ENCODE measurements around the gene UNC45A.
"Not testable (repeated sequence)": the region's sequence is repeated elsewhere in the genome, so short reads cannot be mapped to it uniquely, and the experiment has no call there.

The UNC45A gene, protein sequence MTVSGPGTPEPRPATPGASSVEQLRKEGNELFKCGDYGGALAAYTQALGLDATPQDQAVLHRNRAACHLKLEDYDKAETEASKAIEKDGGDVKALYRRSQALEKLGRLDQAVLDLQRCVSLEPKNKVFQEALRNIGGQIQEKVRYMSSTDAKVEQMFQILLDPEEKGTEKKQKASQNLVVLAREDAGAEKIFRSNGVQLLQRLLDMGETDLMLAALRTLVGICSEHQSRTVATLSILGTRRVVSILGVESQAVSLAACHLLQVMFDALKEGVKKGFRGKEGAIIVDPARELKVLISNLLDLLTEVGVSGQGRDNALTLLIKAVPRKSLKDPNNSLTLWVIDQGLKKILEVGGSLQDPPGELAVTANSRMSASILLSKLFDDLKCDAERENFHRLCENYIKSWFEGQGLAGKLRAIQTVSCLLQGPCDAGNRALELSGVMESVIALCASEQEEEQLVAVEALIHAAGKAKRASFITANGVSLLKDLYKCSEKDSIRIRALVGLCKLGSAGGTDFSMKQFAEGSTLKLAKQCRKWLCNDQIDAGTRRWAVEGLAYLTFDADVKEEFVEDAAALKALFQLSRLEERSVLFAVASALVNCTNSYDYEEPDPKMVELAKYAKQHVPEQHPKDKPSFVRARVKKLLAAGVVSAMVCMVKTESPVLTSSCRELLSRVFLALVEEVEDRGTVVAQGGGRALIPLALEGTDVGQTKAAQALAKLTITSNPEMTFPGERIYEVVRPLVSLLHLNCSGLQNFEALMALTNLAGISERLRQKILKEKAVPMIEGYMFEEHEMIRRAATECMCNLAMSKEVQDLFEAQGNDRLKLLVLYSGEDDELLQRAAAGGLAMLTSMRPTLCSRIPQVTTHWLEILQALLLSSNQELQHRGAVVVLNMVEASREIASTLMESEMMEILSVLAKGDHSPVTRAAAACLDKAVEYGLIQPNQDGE

DNA sequence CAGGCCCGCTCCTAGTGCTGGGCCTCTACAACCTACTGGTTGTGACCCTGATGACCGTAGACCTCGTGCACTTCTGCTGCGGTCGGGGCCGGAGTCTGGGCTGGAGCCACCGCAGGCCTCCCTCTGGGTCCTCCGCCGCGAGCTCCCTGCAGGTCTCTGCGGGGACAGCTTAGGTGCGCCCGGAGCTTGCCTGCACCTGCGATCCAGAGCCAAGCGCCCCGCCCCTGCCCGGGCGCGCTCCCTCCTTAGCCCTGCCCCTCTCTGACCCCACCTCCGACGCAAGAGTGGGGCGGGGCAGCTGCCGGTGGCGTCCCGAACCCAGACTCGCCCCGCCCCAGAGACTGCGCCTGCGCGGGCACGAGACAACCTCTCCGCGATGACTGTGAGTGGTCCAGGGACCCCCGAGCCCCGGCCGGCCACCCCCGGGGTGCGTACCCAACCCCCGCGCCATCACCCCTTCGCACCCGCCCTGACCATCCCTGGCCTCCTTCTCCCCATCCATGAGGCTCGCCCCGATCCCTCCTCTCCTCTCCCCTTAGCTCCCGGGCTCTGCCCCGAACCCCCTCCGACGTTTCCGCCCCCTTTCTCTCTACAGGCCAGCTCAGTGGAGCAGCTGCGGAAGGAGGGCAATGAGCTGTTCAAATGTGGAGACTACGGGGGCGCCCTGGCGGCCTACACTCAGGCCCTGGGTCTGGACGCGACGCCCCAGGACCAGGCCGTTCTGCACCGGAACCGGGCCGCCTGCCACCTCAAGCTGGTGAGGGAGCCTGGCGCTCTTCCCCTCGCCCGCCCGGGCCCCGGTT lies at the start of gene UNC45A:
Gene UNC45A (plus strand): TSS at position 337 of the 803 bp plus-strand sequence. CDS start 40 bp downstream, at position 377.
- peak; percentile 95 for DNase-seq

DNA sequence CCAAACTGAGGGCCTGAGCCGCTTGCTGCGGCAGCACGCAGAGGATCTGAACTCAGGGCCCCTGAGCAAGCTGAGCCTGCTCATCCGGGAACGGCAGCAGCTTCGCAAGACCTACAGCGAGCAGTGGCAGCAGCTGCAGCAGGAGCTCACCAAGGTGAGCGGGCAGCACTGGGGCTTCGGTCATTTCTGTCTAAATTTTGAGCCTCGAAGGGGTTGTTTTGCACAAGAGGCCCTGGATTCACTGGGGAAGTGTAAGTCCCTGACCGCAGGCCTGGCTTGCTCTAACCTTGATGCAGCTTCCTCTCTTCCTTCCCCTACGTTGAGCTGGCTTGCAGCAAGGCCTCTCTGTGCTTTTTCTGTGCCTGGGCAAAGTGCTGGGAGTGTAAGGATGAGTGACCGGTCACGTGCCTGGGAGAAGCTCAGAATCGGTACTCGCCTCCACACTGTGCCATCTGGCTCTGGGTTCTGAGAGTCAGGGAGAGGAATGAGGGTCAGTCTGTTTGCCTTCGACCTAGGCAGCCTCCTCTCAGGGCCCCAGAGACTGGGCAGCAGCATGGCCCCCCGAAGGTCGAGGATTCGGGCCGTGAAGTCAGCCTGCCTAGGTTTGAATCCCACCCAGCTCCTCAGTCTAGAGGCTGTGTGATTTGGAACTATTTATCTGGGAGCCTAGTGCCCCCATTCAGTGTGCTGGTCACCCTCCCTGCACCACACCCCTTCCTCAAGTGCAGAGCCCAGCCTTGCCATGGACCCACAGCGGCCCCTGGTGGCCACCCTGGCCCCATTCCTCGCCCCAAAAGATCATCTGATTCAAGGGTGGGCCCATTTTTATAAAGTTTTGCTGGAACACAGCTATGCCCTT lies 49.4 kb upstream of the UNC45A start:
- peak; percentile 38 for DNase-seq

DNA sequence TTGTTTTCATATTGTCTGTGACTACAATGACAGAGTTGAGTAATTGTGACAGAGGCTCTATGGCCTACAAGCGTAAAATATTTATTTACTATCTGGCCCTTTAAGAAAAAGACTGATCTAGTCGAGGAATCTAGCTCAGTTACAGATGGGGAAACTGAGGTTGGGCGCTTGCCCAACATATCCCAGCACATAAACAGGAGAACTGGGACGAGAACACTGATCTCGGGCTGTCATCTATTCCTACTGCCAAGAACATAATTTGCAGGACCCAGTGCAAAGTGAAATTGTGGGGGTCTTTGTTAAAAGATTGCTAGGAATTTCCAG lies 48.8 kb upstream of the UNC45A start:
- DNase-seq, result no peak

DNA sequence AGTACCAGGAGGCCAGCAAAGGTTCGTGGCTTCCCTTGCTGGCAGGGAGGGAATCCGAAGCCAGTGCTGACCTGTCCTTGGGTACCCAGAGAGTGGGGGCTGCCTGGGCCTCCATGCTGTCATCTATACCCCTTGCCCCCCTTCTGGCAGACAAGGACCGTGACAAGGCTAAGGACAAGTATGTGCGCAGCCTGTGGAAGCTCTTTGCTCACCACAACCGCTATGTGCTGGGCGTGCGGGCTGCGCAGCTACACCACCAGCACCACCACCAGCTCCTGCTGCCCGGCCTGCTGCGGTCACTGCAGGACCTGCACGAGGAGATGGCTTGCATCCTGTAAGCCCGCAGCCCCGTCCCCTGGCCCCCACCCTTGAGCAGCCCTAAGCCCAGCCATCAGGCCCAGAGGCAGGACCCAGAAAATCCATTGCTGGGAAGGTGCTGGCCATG lies 48.0 kb upstream of the UNC45A start:
- no peak for DNase-seq

DNA sequence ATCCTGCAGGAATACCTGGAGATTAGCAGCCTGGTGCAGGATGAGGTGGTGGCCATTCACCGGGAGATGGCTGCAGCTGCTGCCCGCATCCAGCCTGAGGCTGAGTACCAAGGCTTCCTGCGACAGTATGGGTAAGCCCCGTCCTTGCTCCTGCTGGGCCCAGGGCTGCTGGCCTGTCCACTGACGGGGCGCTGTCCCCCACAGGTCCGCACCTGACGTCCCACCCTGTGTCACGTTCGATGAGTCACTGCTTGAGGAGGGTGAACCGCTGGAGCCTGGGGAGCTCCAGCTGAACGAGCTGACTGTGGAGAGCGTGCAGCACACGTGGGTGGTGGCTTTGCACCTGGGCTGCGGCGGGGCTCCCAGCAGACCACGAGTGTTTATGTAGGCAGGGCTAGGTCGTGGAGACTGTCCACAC lies 45.8 kb upstream of the UNC45A start:
- DNase-seq, result peak; percentile 20

DNA sequence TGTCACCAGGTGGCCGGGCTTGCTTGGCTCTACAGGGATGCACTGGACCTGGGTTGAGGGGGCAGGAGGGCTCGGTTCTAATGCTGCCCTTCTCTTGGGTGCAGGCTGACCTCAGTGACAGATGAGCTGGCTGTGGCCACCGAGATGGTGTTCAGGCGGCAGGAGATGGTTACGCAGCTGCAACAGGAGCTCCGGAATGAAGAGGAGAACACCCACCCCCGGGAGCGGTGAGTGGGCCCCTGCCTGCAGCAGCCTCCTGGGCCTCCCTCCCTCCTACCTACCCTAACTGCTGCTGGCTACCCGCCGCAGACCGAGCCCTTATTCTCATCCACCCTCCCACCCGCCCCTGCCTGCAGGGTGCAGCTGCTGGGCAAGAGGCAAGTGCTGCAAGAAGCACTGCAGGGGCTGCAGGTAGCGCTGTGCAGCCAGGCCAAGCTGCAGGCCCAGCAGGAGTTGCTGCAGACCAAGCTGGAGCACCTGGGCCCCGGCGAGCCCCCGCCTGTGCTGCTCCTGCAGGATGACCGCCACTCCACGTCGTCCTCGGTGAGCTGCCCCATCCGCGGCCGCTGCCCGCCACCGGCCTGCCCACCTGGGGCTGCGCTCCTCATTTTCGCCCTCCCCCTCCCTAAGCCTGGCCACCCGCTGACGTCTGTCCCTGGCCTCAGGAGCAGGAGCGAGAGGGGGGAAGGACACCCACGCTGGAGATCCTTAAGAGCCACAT lies 45.2 kb upstream of the UNC45A start:
- DNase-seq, result no peak

DNA sequence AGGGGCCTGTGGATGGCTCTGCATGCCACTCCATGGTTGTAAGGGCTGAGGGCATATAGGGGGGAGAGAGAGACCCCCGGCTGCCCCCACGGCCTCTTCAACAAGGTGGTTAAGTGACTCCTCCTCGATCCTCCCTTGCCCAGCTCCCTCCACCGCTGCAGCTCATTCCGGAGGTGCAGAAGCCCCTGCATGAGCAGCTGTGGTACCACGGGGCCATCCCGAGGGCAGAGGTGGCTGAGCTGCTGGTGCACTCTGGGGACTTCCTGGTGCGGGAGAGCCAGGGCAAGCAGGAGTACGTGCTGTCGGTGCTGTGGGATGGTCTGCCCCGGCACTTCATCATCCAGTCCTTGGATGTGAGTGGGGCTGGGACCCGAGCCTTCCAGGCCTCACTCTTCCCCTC lies 44.2 kb upstream of the UNC45A start:
- no peak for DNase-seq

DNA sequence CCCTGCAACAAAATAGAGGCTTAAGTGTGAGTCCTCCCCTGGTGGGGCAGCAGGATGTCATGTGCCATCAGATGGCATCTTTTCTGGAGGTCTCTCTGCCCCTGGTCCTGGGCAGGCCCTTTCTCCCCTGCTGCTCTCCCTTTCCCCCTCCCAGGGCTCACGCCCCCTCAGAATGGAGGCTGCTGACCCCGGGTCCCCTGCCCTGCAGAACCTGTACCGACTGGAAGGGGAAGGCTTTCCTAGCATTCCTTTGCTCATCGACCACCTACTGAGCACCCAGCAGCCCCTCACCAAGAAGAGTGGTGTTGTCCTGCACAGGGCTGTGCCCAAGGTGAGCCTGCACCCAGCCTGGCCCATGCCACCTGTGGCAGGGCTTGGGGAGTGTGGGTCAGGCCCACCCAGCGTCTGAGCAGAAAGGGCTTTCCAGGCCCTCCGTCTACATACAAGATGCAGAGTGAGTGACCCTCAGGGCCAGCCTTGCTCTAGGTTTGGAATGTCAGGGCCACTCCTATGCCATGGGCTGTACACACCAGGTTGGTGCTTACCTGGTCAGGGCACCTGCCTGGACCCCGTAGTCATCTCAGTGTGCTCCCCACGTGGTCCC lies 43.6 kb upstream of the UNC45A start:
- no peak for DNase-seq

DNA sequence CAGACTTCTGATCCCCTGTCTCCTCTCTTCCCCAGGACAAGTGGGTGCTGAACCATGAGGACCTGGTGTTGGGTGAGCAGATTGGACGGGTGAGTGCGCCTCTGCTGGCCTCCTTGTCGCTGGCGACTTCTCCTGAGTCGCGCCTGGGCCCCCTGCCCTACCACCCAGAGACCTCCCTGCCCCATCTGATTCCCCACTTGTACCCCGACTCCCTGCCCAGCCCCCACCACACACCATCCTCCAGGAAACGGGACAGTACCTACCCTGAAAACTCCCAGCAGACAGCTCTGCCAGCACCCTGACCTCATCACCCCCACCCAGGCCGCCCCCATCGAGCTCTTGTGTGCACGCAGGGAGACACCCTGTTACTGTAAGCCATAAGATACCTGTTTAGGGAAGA lies 43.1 kb upstream of the UNC45A start:
- no peak for DNase-seq

DNA sequence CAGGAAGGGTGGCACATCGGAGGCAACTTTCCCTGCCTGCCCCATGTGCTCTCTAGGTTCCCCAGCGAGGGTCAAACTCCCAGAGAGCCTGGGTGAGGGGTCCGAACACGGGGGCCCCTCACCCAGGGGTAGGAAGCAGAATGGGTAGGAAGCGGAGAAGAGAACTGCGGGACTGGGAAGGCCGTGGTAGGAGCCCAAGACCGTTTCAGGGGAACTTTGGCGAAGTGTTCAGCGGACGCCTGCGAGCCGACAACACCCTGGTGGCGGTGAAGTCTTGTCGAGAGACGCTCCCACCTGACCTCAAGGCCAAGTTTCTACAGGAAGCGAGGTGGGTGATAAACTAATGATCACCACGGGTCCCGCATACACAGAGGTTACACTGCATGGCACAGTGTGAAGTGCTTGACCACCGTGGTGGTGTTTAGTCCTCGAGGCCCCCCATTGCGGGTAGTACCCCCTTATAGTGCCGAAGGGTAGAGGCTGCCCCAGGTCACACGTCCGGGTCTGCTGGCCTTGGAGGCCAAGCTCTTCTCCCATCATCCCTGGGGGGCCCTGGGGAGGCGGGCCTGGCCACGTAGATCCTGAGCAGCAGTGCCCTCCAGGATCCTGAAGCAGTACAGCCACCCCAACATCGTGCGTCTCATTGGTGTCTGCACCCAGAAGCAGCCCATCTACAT lies 42.4 kb upstream of the UNC45A start:
- DNase-seq, result no peak

DNA sequence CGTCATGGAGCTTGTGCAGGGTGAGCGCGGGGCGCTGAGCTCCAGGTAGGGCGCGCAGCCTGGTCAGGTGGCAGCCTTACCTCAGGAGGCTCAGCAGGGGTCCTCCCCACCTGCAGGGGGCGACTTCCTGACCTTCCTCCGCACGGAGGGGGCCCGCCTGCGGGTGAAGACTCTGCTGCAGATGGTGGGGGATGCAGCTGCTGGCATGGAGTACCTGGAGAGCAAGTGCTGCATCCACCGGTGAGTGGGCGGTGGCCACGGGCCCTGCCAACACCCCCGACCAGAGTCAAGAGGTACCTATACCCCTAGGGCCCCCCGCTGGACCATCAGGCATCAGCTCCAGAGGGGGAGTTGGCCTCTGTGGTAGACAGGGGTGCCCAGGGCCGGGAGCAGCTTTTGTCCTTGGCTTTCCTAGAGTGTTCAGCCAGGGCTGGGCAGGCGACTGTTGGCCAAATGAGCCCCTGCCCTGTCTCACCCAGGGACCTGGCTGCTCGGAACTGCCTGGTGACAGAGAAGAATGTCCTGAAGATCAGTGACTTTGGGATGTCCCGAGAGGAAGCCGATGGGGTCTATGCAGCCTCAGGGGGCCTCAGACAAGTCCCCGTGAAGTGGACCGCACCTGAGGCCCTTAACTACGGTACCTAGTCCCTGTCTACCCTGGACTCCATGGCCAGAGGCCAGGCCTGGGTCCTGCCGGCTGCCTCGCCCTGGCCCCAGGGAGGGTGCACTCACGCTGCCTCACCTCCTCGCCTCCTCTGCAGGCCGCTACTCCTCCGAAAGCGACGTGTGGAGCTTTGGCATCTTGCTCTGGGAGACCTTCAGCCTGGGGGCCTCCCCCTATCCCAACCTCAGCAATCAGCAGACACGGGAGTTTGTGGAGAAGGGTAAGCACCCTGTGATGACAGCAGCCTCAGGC lies 41.7 kb upstream of the UNC45A start:
- no peak for DNase-seq

DNA sequence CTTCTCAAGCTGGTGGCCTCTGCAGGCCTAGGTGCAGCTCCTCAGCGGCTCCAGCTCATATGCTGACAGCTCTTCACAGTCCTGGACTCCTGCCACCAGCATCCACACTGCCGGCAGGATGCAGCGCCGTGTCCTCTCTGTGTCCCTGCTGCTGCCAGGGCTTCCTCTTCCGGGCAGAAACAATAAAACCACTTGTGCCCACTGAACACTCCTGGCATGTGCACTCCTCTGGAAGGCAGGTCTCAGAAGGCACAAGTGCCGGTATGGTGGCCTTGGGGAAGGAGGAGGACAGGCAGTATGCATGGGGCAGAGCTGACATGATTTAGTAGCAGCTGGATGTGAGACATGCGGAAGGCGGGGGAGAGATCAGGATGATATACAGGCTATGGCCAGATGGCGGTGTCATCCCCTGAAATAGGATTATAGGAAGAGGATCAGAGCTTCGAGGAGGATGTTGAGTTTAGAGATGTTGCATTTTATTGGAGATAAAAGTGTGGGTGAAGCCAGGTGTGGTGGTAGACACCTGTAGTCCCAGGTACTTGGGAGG lies 39.4 kb upstream of the UNC45A start:
- DNase-seq, result no peak

DNA sequence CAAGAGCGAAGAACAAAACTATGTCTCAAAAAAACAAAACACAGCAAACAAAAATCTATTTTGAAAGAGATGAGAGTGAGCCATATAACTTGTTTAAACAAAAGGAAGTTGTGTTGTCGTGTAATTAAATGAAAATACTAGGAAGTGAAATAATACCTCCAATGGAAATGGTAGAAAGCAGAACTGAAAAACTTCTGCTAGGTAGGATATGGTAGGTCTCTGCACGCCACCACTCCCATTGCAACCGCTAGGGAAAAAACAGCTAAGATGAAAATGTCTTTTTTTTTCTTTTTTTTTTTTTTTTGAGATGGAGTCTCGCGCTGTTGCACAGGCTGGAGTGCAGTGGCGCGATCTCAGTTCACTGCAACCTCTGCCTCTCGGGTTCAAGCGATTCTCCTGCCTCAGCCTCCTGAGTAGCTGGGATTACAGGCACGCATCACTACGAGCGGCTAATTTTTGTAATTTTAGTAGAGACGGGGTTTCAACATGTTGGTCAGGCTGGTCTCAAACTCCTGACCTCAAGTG lies 37.9 kb upstream of the UNC45A start:
- not testable (repeated sequence) for DNase-seq

DNA sequence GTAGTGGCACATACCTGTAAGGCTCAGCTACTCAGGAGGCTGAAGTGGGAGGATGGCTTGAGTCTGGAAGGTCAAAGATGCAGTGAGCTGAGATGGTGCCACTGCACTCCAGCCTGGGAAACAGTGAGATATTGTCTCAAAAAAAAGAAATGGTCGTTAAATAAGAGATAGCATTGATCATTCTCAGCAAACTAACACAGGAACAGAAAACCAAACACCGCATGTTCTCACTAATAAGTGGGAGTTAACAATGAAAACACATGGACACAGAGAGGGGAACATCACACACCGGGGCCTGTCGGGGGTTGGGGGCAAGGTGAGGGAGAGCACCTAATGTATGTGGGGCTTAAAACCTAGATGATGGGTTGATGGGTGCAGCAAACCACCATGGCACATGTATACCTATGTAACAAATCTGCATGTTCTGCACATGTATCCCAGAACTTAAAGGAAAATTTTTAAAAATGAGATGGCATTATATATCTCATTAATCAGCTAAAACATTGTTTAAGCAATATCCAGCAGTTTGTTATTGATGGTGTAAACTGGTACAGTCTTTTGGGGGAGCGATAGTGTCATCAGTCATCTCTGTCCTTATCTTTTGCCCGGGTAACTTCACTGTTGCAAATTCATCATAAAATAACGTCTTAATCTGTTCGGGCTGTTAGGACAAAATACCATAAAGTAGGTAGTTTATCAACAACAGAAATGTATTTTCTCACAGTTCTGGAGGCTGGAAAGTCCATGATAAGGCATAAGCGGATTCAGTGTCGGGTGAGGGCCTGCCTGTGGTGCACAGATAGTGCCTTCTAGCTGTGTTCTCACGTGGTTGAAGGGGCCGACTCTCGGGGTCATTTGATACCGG lies 33.7 kb upstream of the UNC45A start:
- DNase-seq, result no peak

DNA sequence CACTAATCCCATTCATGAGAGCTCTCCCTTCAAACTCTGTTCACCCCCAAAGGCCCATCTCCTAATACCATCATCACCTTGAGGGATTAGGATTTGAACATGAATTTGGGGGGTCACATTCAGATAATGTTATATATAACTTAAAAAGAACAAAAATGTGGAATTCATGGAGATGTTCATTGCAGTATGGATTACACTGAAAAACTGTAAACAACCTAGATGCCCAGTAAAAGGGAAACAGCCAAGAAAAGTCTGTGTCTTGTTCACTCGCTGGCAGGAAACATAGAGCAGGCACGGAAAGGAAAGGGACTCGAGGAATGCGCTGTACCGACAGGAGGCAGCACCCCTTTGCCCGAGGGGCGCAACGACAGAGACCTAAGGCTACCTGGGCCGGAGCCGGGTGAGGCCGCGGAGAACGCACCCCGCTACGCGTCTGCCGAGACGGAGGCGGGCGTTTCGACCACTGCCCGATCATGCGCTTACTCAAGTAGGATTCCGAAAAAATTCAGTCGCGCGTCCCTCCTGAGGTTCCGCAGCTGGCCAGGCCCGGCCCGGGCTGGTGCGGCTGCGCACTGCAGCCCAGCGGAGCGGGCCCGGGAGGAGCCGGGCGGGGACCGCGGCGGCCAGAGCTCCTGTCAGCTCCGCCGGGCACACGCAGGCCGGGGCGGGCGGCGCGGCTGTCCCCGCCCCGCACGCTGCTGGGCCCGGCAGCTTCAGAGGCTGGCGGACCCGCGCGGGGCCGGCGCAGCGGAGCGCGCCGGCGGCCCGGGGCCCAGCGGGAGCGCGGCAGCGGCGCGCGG lies 32.8 kb upstream of the UNC45A start:
- no peak for DNase-seq

DNA sequence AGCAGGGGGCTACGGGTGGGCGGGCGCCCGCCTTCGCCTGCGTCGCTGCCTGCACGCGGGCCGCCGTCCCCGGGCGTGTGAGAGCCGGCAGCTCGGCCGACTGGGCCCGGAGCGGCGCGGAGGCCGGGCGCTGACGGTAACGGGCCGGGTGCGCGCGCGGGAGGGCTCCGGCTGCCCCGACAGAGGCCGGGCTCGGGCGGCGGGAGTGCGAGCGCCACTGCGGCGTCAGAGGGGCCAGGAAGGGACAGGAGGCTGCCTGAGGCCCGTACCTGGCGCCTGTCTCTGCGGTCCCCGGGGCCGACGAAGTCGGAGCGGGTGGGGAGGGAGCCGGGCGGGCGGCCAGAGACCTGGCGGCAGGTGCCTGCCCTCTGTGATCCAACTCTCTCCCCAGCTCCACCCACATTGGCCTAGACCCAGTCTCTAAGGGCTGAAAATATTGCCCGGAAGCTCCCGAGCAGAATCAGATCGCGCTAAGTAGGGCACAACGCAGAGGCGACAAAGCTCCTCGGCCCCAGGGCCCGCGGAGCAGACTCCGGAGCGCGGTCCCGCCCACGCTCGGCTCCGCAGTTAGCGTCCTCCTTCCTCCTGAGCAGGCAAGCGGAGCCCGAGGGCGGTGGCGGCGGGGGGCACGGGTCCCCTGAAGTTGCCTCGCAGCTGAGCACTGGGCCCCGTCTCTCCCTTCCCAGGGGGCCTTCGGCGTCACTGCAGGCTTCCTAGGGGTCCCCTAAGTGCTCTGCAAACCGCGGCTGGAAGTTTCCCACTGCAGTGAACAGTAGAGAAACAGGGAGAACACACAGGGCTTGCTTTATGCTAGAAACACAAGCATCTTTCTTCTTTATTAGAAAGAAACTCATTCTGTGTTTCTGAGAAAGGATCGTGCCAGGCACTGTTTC lies 32.0 kb upstream of the UNC45A start, which contains the start of gene MAN2A2:
Gene MAN2A2 (plus strand): TSS at position 463 of the 893 bp plus-strand sequence. CDS start 906 bp downstream, outside the sequence.
- DNase-seq, result no peak

All from NK-92 treated with Interleukin-12 subunit alpha and Interleukin-12 subunit beta, amount 100 ng/mL, for 24 hours (cell line).